GM12878 (cell line): ENCODE results near the gene IZUMO1. TPM values are rescaled to one million over a fixed set of nuclear protein-coding genes. Genes with fewer than 3 reads are reported as not detected.

ENCODE experiments used
- BCL11A ChIP-seq: IDR thresholded peaks from 2 replicates; pipeline ENCODE4 v1.6.1; 2011; ENCODE audit warnings: low read depth, low read length
- CEBPB ChIP-seq, 2 experiments: fragments of 150-350 bp in 1 of 2; IDR thresholded peaks; 2 replicates each; pipeline ENCODE4 v1.6.1; 2012 to 2014; ENCODE audit warnings: low read depth in 2 of 2, low read length in 2 of 2, borderline replicate concordance in 1 of 2, inconsistent platforms in 1 of 2
- CHD2 ChIP-seq: IDR thresholded peaks from 2 replicates; pipeline ENCODE4 v1.6.1; 2011; ENCODE audit warnings: low read depth, low read length, improper control_type of control experiment, borderline replicate concordance
- EP300 ChIP-seq, 2 experiments: fragments of 150-350 bp in 1 of 2; IDR thresholded peaks; 2 replicates each; pipeline ENCODE4 v1.6.1; 2011 to 2012; ENCODE audit warnings: low read depth in 2 of 2, low read length in 2 of 2, borderline replicate concordance in 1 of 2, improper control_type of control experiment in 1 of 2, inconsistent platforms in 1 of 2; ENCODE audit not compliant: control insufficient read depth in 1 of 2
- KAT2A ChIP-seq: conservative IDR thresholded peaks from 2 replicates; pipeline ENCODE4 v1.6.1; 2011; ENCODE audit warnings: low read depth, low read length; ENCODE audit not compliant: control insufficient read depth
- NFYB ChIP-seq: IDR thresholded peaks from 2 replicates; pipeline ENCODE4 v1.6.1; 2011; ENCODE audit warnings: low read depth, mild to moderate bottlenecking, low read length, improper control_type of control experiment, moderate library complexity; ENCODE audit not compliant: insufficient read depth
- RBBP5 ChIP-seq: fragments of 200-600 bp; sonication (generic); conservative IDR thresholded peaks from 2 replicates; pipeline ENCODE4 v1.6.1; 2016
- TCF3 ChIP-seq: IDR thresholded peaks from 2 replicates; pipeline ENCODE4 v1.6.1; 2012; ENCODE audit warnings: low read depth, mild to moderate bottlenecking, low read length, borderline replicate concordance; ENCODE audit not compliant: insufficient read depth
- WRNIP1 ChIP-seq: IDR thresholded peaks from 2 replicates; pipeline ENCODE4 v1.6.1; 2011; ENCODE audit warnings: low read depth, low read length, improper control_type of control experiment, borderline replicate concordance
- ZNF217 ChIP-seq: fragments of 450-650 bp; IDR thresholded peaks from 2 replicates; pipeline ENCODE4 v1.6.1; 2017; ENCODE audit warnings: antibody characterized with exemption, mild to moderate bottlenecking
- ZNF24 ChIP-seq: fragments of 450-650 bp; IDR thresholded peaks from 2 replicates; pipeline ENCODE4 v1.6.1; 2017; ENCODE audit warnings: antibody characterized with exemption, mild to moderate bottlenecking
- polyA plus RNA-seq, 11 experiments: library from polyadenylated mRNA; depleted of rRNA in 4 of 11; unstranded in 6 of 11; stranded (reverse) in 5 of 11; fragments of >200 nt; fragmentation: Nextera tagmentation in 4 of 11; fragmentation: Illumina TruSeq in 1 of 11; extraction: Ambion mirVana in 4 of 11; extraction: Trizol in 1 of 11; gene quantifications; 1 replicate in 1 of 11; 2 replicates in 10 of 11; pipeline versions ENCODE4 v1.2.1 to v1.2.3, GENCODE V29; 2011 to 2016; ENCODE audit warnings: inconsistent platforms in 2 of 11, missing spikeins in 2 of 11, low read depth in 1 of 11
- total RNA-seq, 4 experiments: library from RNA; depleted of rRNA in 3 of 4; stranded (reverse); fragments of >200 nt in 3 of 4; fragmentation: Illumina TruSeq in 1 of 4; extraction: Trizol in 1 of 4; gene quantifications; 2 replicates each; pipeline versions ENCODE4 v1.2.1 to v1.2.3, GENCODE V29; 2013 to 2021
- TF ChIP-seq, protein P1 (sequence below): IDR thresholded peaks from 2 replicates; pipeline ENCODE4 v1.6.1; 2011; ENCODE audit warnings: borderline replicate concordance, low read depth, mild to moderate bottlenecking, moderate library complexity, low read length; ENCODE audit not compliant: insufficient read depth, poor library complexity, severe bottlenecking
- TF ChIP-seq, protein P2 (sequence below): IDR thresholded peaks from 2 replicates; pipeline ENCODE4 v1.6.1; 2012; ENCODE audit warnings: low read depth, low read length, improper control_type of control experiment
- TF ChIP-seq, protein P3 (sequence below): fragments of 450-650 bp; IDR thresholded peaks from 2 replicates; pipeline ENCODE4 v1.6.1; 2018; ENCODE audit warnings: borderline replicate concordance, mild to moderate bottlenecking; ENCODE audit not compliant: partially characterized antibody
- TF ChIP-seq, protein P4 (sequence below): fragments of 450-650 bp; IDR thresholded peaks from 2 replicates; pipeline ENCODE4 v1.6.1; 2017; ENCODE audit warnings: mild to moderate bottlenecking, moderate library complexity
- TF ChIP-seq, protein P5 (sequence below): fragments of 450-650 bp; conservative IDR thresholded peaks from 2 replicates; pipeline ENCODE4 v1.6.1; 2017; ENCODE audit warnings: mild to moderate bottlenecking, moderate library complexity
- TF ChIP-seq, protein P6 (sequence below): IDR thresholded peaks from 2 replicates; pipeline ENCODE4 v1.6.1; 2011; ENCODE audit warnings: mild to moderate bottlenecking, low read depth, low read length, moderate library complexity; ENCODE audit not compliant: insufficient replicate concordance

Gene IZUMO1
- total and polyA plus RNA-seq, 10 of the 15 experiments (the other 5 are each of a cell fraction or from before 2014, with no cell fraction given) = not detected

DNA sequence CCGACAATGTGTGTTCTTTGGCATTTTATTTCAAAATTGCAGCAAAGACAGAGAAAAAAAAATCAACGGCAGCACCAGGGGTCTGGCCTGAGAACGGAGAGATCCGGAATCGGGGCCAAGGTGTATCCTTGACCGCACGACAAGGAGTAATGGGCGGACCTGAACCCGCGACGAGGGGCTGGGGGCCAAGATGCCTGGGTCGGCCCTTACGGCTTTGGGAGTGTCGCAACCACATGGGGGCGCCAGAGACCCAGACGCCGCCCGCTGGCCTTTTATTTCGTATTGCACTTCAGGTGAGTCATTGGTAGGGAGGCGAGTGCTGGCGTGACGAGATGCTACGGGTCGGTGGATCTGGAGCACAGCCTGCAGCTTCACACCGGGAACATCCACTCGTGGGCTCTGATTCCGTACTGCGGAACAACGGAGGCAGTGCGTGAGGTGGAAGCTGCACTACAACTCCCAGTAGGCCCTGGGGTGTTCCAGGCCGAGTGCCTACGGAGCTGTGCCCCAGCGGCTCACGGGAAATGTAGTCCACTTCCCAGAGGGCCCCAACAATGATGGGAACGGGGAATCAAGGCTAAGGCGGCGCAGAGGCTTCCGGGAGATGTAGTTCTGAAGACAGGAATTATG is 48.5 kb upstream of the IZUMO1 start (continued):
- TF ChIP-seq, protein P1, sequence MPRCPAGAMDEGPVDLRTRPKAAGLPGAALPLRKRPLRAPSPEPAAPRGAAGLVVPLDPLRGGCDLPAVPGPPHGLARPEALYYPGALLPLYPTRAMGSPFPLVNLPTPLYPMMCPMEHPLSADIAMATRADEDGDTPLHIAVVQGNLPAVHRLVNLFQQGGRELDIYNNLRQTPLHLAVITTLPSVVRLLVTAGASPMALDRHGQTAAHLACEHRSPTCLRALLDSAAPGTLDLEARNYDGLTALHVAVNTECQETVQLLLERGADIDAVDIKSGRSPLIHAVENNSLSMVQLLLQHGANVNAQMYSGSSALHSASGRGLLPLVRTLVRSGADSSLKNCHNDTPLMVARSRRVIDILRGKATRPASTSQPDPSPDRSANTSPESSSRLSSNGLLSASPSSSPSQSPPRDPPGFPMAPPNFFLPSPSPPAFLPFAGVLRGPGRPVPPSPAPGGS = no peak
- TF ChIP-seq CEBPB (IDR thresholded peaks at IDR 0.05; ENCODE audit: borderline replicate concordance in 1 of 2, low read depth in 2 of 2, low read length in 2 of 2) (no peak), BCL11A (no peak), NFYB (0 out of 2 replicates have a peak, but pooled peaks have one; percentile 28), WRNIP1 (no peak), KAT2A (no peak), TCF3 (no peak), ZNF24 (no peak), EP300 (IDR thresholded peaks at IDR 0.05; ENCODE audit: borderline replicate concordance in 1 of 2, control insufficient read depth in 1 of 2, low read depth in 2 of 2, low read length in 2 of 2) (no peak; a peak in 1 of 4 replicates), CHD2 (peak; percentile 89), ZNF217 (no peak), RBBP5 (no peak)
- TF ChIP-seq, protein P2, sequence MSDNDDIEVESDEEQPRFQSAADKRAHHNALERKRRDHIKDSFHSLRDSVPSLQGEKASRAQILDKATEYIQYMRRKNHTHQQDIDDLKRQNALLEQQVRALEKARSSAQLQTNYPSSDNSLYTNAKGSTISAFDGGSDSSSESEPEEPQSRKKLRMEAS = no peak
- TF ChIP-seq, protein P3, sequence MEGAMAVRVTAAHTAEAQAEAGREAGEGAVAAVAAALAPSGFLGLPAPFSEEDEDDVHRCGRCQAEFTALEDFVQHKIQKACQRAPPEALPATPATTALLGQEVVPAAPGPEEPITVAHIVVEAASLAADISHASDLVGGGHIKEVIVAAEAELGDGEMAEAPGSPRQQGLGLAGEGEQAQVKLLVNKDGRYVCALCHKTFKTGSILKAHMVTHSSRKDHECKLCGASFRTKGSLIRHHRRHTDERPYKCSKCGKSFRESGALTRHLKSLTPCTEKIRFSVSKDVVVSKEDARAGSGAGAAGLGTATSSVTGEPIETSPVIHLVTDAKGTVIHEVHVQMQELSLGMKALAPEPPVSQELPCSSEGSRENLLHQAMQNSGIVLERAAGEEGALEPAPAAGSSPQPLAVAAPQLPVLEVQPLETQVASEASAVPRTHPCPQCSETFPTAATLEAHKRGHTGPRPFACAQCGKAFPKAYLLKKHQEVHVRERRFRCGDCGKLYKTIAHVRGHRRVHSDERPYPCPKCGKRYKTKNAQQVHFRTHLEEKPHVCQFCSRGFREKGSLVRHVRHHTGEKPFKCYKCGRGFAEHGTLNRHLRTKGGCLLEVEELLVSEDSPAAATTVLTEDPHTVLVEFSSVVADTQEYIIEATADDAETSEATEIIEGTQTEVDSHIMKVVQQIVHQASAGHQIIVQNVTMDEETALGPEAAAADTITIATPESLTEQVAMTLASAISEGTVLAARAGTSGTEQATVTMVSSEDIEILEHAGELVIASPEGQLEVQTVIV = peak; percentile 65
- TF ChIP-seq, protein P4, sequence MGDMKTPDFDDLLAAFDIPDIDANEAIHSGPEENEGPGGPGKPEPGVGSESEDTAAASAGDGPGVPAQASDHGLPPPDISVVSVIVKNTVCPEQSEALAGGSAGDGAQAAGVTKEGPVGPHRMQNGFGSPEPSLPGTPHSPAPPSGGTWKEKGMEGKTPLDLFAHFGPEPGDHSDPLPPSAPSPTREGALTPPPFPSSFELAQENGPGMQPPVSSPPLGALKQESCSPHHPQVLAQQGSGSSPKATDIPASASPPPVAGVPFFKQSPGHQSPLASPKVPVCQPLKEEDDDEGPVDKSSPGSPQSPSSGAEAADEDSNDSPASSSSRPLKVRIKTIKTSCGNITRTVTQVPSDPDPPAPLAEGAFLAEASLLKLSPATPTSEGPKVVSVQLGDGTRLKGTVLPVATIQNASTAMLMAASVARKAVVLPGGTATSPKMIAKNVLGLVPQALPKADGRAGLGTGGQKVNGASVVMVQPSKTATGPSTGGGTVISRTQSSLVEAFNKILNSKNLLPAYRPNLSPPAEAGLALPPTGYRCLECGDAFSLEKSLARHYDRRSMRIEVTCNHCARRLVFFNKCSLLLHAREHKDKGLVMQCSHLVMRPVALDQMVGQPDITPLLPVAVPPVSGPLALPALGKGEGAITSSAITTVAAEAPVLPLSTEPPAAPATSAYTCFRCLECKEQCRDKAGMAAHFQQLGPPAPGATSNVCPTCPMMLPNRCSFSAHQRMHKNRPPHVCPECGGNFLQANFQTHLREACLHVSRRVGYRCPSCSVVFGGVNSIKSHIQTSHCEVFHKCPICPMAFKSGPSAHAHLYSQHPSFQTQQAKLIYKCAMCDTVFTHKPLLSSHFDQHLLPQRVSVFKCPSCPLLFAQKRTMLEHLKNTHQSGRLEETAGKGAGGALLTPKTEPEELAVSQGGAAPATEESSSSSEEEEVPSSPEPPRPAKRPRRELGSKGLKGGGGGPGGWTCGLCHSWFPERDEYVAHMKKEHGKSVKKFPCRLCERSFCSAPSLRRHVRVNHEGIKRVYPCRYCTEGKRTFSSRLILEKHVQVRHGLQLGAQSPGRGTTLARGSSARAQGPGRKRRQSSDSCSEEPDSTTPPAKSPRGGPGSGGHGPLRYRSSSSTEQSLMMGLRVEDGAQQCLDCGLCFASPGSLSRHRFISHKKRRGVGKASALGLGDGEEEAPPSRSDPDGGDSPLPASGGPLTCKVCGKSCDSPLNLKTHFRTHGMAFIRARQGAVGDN = no peak
- TF ChIP-seq, protein P5, sequence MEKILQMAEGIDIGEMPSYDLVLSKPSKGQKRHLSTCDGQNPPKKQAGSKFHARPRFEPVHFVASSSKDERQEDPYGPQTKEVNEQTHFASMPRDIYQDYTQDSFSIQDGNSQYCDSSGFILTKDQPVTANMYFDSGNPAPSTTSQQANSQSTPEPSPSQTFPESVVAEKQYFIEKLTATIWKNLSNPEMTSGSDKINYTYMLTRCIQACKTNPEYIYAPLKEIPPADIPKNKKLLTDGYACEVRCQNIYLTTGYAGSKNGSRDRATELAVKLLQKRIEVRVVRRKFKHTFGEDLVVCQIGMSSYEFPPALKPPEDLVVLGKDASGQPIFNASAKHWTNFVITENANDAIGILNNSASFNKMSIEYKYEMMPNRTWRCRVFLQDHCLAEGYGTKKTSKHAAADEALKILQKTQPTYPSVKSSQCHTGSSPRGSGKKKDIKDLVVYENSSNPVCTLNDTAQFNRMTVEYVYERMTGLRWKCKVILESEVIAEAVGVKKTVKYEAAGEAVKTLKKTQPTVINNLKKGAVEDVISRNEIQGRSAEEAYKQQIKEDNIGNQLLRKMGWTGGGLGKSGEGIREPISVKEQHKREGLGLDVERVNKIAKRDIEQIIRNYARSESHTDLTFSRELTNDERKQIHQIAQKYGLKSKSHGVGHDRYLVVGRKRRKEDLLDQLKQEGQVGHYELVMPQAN = no peak
- TF ChIP-seq, protein P6, sequence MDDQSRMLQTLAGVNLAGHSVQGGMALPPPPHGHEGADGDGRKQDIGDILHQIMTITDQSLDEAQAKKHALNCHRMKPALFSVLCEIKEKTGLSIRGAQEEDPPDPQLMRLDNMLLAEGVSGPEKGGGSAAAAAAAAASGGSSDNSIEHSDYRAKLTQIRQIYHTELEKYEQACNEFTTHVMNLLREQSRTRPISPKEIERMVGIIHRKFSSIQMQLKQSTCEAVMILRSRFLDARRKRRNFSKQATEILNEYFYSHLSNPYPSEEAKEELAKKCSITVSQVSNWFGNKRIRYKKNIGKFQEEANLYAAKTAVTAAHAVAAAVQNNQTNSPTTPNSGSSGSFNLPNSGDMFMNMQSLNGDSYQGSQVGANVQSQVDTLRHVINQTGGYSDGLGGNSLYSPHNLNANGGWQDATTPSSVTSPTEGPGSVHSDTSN = no peak
